ENCODE data around the gene FIP1L1. TPM values are rescaled to one million over a fixed set of nuclear protein-coding genes. Genes with fewer than 3 reads are reported as not detected.

The FIP1L1 gene
- total and polyA plus RNA-seq, 4 experiments from 2014 or later: 63.9 to 90.7 (median 70.5) TPM

DNA sequence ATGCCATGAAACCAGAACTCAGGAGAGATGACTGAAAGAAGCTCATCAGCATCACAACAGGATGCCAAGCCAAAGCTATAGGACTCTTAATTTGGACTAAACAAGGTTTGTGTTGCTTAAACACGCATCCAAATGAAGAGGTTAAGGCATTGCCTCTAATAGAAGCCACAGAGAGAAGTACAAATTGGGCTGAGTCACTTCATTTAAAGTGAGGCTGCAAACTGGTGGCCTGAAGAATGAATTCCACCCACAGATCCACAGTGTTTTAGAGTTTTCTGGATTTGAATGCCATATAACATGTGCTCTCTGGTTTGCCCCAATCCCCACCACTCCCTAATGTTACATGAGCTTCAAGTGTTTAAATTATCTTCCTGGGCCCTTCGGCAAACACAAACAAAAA lies 103.5 kb downstream of the FIP1L1 start:
- Histone ChIP-seq H3K36me3 (ENCODE audit: insufficient read depth, low read length) (no peaks in the 10 kb centered on the region), H3K4me1 (ENCODE audit: insufficient read depth, low read length) (no peaks in the 10 kb centered on the region), H3K4me3 (ENCODE audit: low read length in 2 of 2) (no peak overlapping the region), H3K9me3 (ENCODE audit: control insufficient read depth in 1 of 2, low read length in 2 of 2) (no peaks in the 10 kb centered on the region), H3K27me3 (ENCODE audit: insufficient read depth, low read length) (no peaks in the 10 kb centered on the region), H3K27ac (ENCODE audit: low read depth, low read length) (no peak overlapping the region)
- H3K4me1 Mint-ChIP-seq: no peaks in the 10 kb centered on the region
- no peaks in the 10 kb centered on the region for H3K36me3 Mint-ChIP-seq
- intact Hi-C loops (cut with micrococcal nuclease): no loop called here
- no peak overlapping the region for H3K27ac Mint-ChIP-seq
- no peak for DNase-seq
- CTCF ChIA-PET (ENCODE audit: partially characterized antibody): interaction anchor here (1.4 kb wide), 1 partner anchor 11 kb away, joined by 4 read pairs; no protein-coding TSS in a partner anchor
- H3K4me3 Mint-ChIP-seq: no peak overlapping the region
- H3K27me3 Mint-ChIP-seq: peaks cover 11 to 16% of the 10 kb centered on the region in 2 donors
- POLR2A ChIA-PET (ENCODE audit: partially characterized antibody): no interaction called here
- H3K9me3 Mint-ChIP-seq: peaks cover 0 to 2% (median 0%) of the 10 kb centered on the region in 8 donors

GRCh38 chr4:53481586-53481985 lies 104.1 kb downstream of the FIP1L1 start:
- H3K36me3 Mint-ChIP-seq: no peaks in the 10 kb centered on the region
- Histone ChIP-seq H3K4me1 (ENCODE audit: insufficient read depth, low read length) (no peaks in the 10 kb centered on the region), H3K27ac (ENCODE audit: low read depth, low read length) (no peak overlapping the region), H3K27me3 (ENCODE audit: insufficient read depth, low read length) (no peaks in the 10 kb centered on the region), H3K36me3 (ENCODE audit: insufficient read depth, low read length) (no peaks in the 10 kb centered on the region), H3K4me3 (ENCODE audit: low read length in 2 of 2) (no peak overlapping the region), H3K9me3 (ENCODE audit: control insufficient read depth in 1 of 2, low read length in 2 of 2) (no peaks in the 10 kb centered on the region)
- no peaks in the 10 kb centered on the region for H3K4me1 Mint-ChIP-seq
- intact Hi-C loops (cut with micrococcal nuclease): no loop called here
- peaks cover 11 to 19% of the 10 kb centered on the region in 2 donors for H3K27me3 Mint-ChIP-seq
- no peak overlapping the region for H3K4me3 Mint-ChIP-seq
- DNase-seq: no peak
- H3K27ac Mint-ChIP-seq: no peak overlapping the region
- POLR2A ChIA-PET (ENCODE audit: partially characterized antibody): no interaction called here
- H3K9me3 Mint-ChIP-seq: peaks cover 0 to 2% (median 0%) of the 10 kb centered on the region in 8 donors
- CTCF ChIA-PET (ENCODE audit: partially characterized antibody): no interaction called here

- H3K4me1 Mint-ChIP-seq: no peaks in the 10 kb centered on the region
- POLR2A ChIA-PET (ENCODE audit: partially characterized antibody): no interaction called here
- no peaks in the 10 kb centered on the region for H3K4me1 ChIP-seq (ENCODE audit: insufficient read depth, low read length)
- H3K36me3 ChIP-seq (ENCODE audit: insufficient read depth, low read length): no peaks in the 10 kb centered on the region
- H3K4me3 Mint-ChIP-seq: no peak overlapping the region
- H3K27me3 Mint-ChIP-seq: peaks cover 17 to 28% of the 10 kb centered on the region in 2 donors
- no peak overlapping the region for H3K27ac ChIP-seq (ENCODE audit: low read depth, low read length)
- no peak for DNase-seq
- H3K27me3 ChIP-seq (ENCODE audit: insufficient read depth, low read length): no peaks in the 10 kb centered on the region
- no peak overlapping the region for H3K27ac Mint-ChIP-seq
- CTCF ChIA-PET (ENCODE audit: partially characterized antibody): no interaction called here
- intact Hi-C loops (cut with micrococcal nuclease): no loop called here
- H3K9me3 ChIP-seq (ENCODE audit: control insufficient read depth in 1 of 2, low read length in 2 of 2): no peaks in the 10 kb centered on the region
- peaks cover 0 to 2% (median 0%) of the 10 kb centered on the region in 8 donors for H3K9me3 Mint-ChIP-seq
- no peak overlapping the region for H3K4me3 ChIP-seq (ENCODE audit: low read length in 2 of 2)
- H3K36me3 Mint-ChIP-seq: no peaks in the 10 kb centered on the region
Observed at GRCh38 chr4:53483250-53483649, 105.8 kb downstream of the FIP1L1 start.

DNA sequence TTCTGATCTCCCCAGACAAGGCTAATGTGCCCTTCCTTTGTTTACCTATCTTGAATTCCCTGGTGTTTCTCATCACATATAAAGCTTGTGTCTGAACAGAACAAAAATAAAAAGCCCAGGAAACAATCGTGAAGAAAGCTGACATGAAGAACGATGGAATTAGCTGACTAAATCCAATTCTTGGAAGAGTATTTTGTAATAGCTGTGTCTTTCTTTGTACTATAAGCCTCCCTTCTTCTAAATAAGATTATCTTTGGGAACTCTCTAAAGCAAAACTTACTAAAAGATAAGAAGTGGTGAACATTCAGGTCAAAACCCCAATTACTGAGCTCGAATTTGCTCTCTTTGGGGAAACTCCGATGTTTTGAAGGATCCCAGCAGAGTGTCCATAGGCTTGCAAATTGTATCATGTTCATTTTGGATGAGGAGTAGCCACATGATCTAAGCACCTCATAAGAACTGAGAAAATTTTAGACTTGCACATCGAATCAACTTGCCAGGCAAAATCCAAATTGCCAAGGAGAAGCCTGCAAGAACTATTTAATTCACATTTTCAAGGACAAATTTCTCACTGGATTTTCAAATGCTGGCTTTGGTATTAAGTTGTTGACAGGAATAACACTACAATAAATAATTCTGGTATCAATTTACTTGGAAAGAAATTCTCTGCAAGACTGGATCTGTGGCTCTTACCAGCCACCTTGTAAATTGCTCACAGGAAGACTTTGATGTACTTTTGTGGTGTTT lies 107.6 kb downstream of the FIP1L1 start:
- no peak overlapping the region for H3K4me3 ChIP-seq (ENCODE audit: low read length in 2 of 2)
- no peak for DNase-seq
- H3K9me3 ChIP-seq (ENCODE audit: control insufficient read depth in 1 of 2, low read length in 2 of 2): no peaks in the 10 kb centered on the region
- ChIA-PET CTCF (ENCODE audit: partially characterized antibody) (no interaction called here), POLR2A (ENCODE audit: partially characterized antibody) (no interaction called here)
- no peak overlapping the region for H3K4me3 Mint-ChIP-seq
- no peaks in the 10 kb centered on the region for H3K27me3 ChIP-seq (ENCODE audit: insufficient read depth, low read length)
- H3K27me3 Mint-ChIP-seq: peaks cover 15 to 34% of the 10 kb centered on the region in 2 donors
- H3K36me3 Mint-ChIP-seq: no peaks in the 10 kb centered on the region
- H3K27ac Mint-ChIP-seq: no peak overlapping the region
- no peaks in the 10 kb centered on the region for H3K4me1 ChIP-seq (ENCODE audit: insufficient read depth, low read length)
- no peak overlapping the region for H3K27ac ChIP-seq (ENCODE audit: low read depth, low read length)
- no peaks in the 10 kb centered on the region for H3K4me1 Mint-ChIP-seq
- intact Hi-C loops (cut with micrococcal nuclease): no loop called here
- H3K9me3 Mint-ChIP-seq: peaks cover 0 to 2% (median 0%) of the 10 kb centered on the region in 8 donors
- no peaks in the 10 kb centered on the region for H3K36me3 ChIP-seq (ENCODE audit: insufficient read depth, low read length)

DNA sequence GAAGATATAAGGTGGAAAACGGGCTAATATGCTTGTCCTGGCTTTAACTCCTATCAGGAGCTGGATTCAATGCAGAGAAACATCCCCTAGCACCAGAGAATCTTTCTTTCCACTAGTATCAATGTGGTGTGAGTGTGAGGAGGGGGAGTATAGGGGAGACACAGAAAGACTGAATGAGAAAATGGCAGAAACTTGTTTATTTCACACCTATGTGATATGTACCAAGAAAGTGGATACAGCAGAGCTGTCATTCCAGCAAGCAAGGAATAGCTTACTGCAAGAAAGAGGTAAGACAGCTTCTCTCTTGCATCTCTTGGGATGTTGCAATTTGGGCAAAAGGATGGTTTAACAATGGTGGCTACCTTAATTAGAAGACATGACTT lies 108.2 kb downstream of the FIP1L1 start:
- peaks cover 0 to 2% (median 0%) of the 10 kb centered on the region in 8 donors for H3K9me3 Mint-ChIP-seq
- H3K36me3 Mint-ChIP-seq: no peaks in the 10 kb centered on the region
- Histone ChIP-seq H3K27ac (ENCODE audit: low read depth, low read length) (no peak overlapping the region), H3K4me3 (ENCODE audit: low read length in 2 of 2) (no peak overlapping the region), H3K36me3 (ENCODE audit: insufficient read depth, low read length) (no peaks in the 10 kb centered on the region), H3K9me3 (ENCODE audit: control insufficient read depth in 1 of 2, low read length in 2 of 2) (no peaks in the 10 kb centered on the region), H3K27me3 (ENCODE audit: insufficient read depth, low read length) (no peaks in the 10 kb centered on the region), H3K4me1 (ENCODE audit: insufficient read depth, low read length) (no peaks in the 10 kb centered on the region)
- no peaks in the 10 kb centered on the region for H3K4me1 Mint-ChIP-seq
- no peak overlapping the region for H3K4me3 Mint-ChIP-seq
- CTCF ChIA-PET (ENCODE audit: partially characterized antibody): no interaction called here
- intact Hi-C loops (cut with micrococcal nuclease): no loop called here
- peaks cover 13 to 35% of the 10 kb centered on the region in 2 donors for H3K27me3 Mint-ChIP-seq
- DNase-seq: no peak
- no peak overlapping the region for H3K27ac Mint-ChIP-seq
- POLR2A ChIA-PET (ENCODE audit: partially characterized antibody): no interaction called here

- Mint-ChIP-seq H3K27ac (no peak overlapping the region), H3K9me3 (peaks cover 0 to 2% (median 0%) of the 10 kb centered on the region in 8 donors), H3K4me3 (no peak overlapping the region), H3K4me1 (no peaks in the 10 kb centered on the region), H3K27me3 (peaks cover 11 to 31% of the 10 kb centered on the region in 2 donors), H3K36me3 (no peaks in the 10 kb centered on the region)
- H3K36me3 ChIP-seq (ENCODE audit: insufficient read depth, low read length): no peaks in the 10 kb centered on the region
- H3K27ac ChIP-seq (ENCODE audit: low read depth, low read length): no peak overlapping the region
- H3K4me3 ChIP-seq (ENCODE audit: low read length in 2 of 2): no peak overlapping the region
- H3K27me3 ChIP-seq (ENCODE audit: insufficient read depth, low read length): no peaks in the 10 kb centered on the region
- CTCF ChIA-PET (ENCODE audit: partially characterized antibody): no interaction called here
- intact Hi-C loops (cut with micrococcal nuclease): no loop called here
- no peaks in the 10 kb centered on the region for H3K4me1 ChIP-seq (ENCODE audit: insufficient read depth, low read length)
- DNase-seq: no peak
- H3K9me3 ChIP-seq (ENCODE audit: control insufficient read depth in 1 of 2, low read length in 2 of 2): no peaks in the 10 kb centered on the region
- POLR2A ChIA-PET (ENCODE audit: partially characterized antibody): no interaction called here
Observed at GRCh38 chr4:53487766-53488165, 110.3 kb downstream of the FIP1L1 start.

DNA sequence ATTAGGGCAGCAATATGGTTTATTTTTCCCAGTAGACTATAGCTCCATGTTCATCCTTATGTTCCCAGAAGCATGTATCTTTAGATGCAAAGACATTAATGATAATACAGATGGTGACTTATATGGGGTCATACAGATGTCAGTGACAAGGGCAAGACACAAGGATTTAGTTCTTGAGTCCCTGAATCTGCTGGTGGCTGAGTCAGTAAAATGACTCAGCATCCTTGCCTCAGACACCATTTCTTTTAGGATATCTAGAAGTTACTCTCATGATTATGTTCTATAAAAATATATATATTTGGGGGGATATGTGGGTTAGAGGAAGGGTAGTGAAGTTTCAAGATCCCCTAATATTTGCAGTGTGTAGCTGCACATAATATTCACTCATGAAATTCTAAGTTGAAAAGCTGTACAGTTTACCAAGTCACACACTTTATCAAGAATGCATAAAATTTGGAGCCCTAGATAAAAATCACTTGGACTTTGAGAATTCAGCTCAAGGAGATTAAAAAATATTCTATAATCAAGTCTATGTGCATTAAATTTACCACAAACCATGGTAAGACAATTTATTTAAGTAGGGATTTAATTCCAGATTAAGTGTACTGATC lies 111.9 kb downstream of the FIP1L1 start:
- Histone ChIP-seq H3K27ac (ENCODE audit: low read depth, low read length) (no peak overlapping the region), H3K4me1 (ENCODE audit: insufficient read depth, low read length) (no peaks in the 10 kb centered on the region), H3K4me3 (ENCODE audit: low read length in 2 of 2) (no peak overlapping the region), H3K9me3 (ENCODE audit: control insufficient read depth in 1 of 2, low read length in 2 of 2) (no peaks in the 10 kb centered on the region), H3K36me3 (ENCODE audit: insufficient read depth, low read length) (no peaks in the 10 kb centered on the region), H3K27me3 (ENCODE audit: insufficient read depth, low read length) (no peaks in the 10 kb centered on the region)
- Mint-ChIP-seq H3K27ac (no peak overlapping the region), H3K27me3 (peaks cover 11 to 32% of the 10 kb centered on the region in 2 donors), H3K9me3 (peaks cover 0 to 2% (median 0%) of the 10 kb centered on the region in 8 donors), H3K4me1 (no peaks in the 10 kb centered on the region), H3K36me3 (no peaks in the 10 kb centered on the region), H3K4me3 (no peak overlapping the region)
- intact Hi-C loops (cut with micrococcal nuclease): no loop called here
- CTCF ChIA-PET (ENCODE audit: partially characterized antibody): no interaction called here
- DNase-seq: no peak
- POLR2A ChIA-PET (ENCODE audit: partially characterized antibody): no interaction called here
